ENCODE measurements around the gene SMG6. TPM values are rescaled to one million over a fixed set of nuclear protein-coding genes. Genes with fewer than 3 reads are reported as not detected.
A peak's percentile ranks its signal among the peaks of the same experiment; 100 is the strongest.

SMG6 gene
- total and polyA plus RNA-seq, 2 donors (not counting 3 experiments of a cell fraction or from before 2014, with no cell fraction given): 40.1 to 42.2 TPM

GRCh38 chr17:2090804-2091534, 212.6 kb downstream of the SMG6 start:
- dilution Hi-C loops (cut with MboI; ENCODE audit: extremely low pct_ligation_motif_present, low sequenced_read_pairs) (no loop called here), intact Hi-C loops (cut with micrococcal nuclease) (loop anchor here (1.0 kb wide), 2 partner anchors 25 to 84 kb away; no protein-coding TSS in a partner anchor)
- FAIRE-seq: peak; percentile 88
- POLR2A ChIA-PET: interaction anchor here (0.6 to 1.1 kb wide), 2 partner anchors 84 to 191 kb away, joined by 4 to 5 read pairs; no protein-coding TSS in a partner anchor
- peak overlapping the region; percentile 40 for H3K9ac ChIP-seq (replicated peaks; ENCODE audit: extremely low read depth, insufficient read depth, low read length)
- H3K4me1 ChIP-seq (ENCODE audit: control insufficient read depth, extremely low read depth, insufficient read depth, low read length): peaks cover 51% of the 10 kb centered on the region
- H3K9me1 ChIP-seq (replicated peaks; ENCODE audit: control insufficient read depth, extremely low read depth, insufficient read depth, low read length): no peaks in the 10 kb centered on the region
- H3K27ac ChIP-seq (ENCODE audit: insufficient read depth, low read depth, low read length): peak overlapping the region; percentile 66
- H3K79me2 ChIP-seq (ENCODE audit: control insufficient read depth, insufficient read depth, low read length): no peaks in the 10 kb centered on the region
- peak; percentile 85 for DNase-seq (ENCODE audit: low read depth, low spot score)
- BruUV-seq (replicated peaks): no TSS peak
- H3K4me3 ChIP-seq (replicated peaks in 1 of 3; ENCODE audit: insufficient read depth in 1 of 3, low read depth in 1 of 3, low read length in 3 of 3): no peak overlapping the region
- no peak overlapping the region for H2AFZ ChIP-seq (ENCODE audit: low read depth, low read length)
- no peaks in the 10 kb centered on the region for H3K27me3 ChIP-seq (ENCODE audit: control insufficient read depth in 2 of 2, insufficient read depth in 2 of 2, low read length in 2 of 2)
- CTCF ChIA-PET: interaction anchor here (0.6 to 9.2 kb wide), 22 partner anchors 9 to 154 kb away, joined by 3 to 76 read pairs (median 5); partner anchors contain the start of gene HIC1
- peak overlapping the region; percentile 46 for H3K4me2 ChIP-seq (ENCODE audit: insufficient read depth, low read length)
- H3K9me3 ChIP-seq (replicated peaks; ENCODE audit: control insufficient read depth, insufficient read depth, low read length): no peaks in the 10 kb centered on the region
- H3K36me3 ChIP-seq (ENCODE audit: control insufficient read depth in 2 of 2, extremely low read depth in 1 of 2, insufficient read depth in 2 of 2, low read length in 2 of 2): no peaks in the 10 kb centered on the region
- H4K20me1 ChIP-seq (replicated peaks; ENCODE audit: control insufficient read depth, extremely low read depth, insufficient read depth, low read length): no peaks in the 10 kb centered on the region
- peak; percentile 46 for TF ChIP-seq POLR2A (IDR thresholded peaks at IDR 0.05; ENCODE audit: low read depth, low read length)
- TF ChIP-seq JUN (IDR thresholded peaks at IDR 0.05; ENCODE audit: borderline replicate concordance, insufficient read depth, insufficient read length, low read depth): no peak
- TF ChIP-seq, protein P1, sequence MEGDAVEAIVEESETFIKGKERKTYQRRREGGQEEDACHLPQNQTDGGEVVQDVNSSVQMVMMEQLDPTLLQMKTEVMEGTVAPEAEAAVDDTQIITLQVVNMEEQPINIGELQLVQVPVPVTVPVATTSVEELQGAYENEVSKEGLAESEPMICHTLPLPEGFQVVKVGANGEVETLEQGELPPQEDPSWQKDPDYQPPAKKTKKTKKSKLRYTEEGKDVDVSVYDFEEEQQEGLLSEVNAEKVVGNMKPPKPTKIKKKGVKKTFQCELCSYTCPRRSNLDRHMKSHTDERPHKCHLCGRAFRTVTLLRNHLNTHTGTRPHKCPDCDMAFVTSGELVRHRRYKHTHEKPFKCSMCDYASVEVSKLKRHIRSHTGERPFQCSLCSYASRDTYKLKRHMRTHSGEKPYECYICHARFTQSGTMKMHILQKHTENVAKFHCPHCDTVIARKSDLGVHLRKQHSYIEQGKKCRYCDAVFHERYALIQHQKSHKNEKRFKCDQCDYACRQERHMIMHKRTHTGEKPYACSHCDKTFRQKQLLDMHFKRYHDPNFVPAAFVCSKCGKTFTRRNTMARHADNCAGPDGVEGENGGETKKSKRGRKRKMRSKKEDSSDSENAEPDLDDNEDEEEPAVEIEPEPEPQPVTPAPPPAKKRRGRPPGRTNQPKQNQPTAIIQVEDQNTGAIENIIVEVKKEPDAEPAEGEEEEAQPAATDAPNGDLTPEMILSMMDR (IDR thresholded peaks at IDR 0.05; ENCODE audit: extremely low read depth in 1 of 2, insufficient read depth in 1 of 2, low read depth in 1 of 2, low read length in 2 of 2): peak; percentile 28 to 49
- peak; percentile 50 for TF ChIP-seq POLR2AphosphoS5 (IDR thresholded peaks at IDR 0.05; ENCODE audit: insufficient read depth, low read depth, low read length)
